ENCODE data around the gene DEAF1.
A peak's percentile ranks its signal among the peaks of the same experiment; 100 is the strongest.

DEAF1 gene

DNA sequence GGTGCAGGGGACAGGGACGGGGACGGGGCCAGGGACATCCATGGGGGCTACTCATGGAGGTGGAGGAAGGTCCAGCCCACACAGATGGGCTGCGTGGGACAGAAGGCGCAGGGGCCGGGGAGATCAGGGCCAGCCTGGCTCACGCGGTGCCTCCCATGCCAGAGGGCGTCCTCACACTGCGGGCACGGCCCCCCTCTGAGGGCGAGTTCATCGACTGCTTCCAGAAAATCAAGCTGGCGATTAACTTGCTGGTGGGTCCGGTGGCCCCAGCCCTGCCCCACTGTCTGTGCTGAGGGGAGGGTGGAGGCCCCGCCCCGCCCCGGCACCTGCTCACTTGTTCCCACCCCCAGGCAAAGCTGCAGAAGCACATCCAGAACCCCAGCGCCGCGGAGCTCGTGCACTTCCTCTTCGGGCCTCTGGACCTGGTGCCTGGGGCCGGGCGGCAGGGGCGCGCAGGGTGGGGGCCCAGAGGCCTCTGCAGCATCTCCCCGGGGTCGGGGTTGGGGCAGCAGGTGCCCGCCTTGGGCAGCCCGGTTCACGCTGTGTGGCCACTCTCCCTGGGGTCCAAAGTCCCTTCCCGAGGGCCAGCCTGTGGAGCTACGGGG, 26.8 kb upstream of the DEAF1 start:
- peak; percentile 41 to 53 for DNase-seq

DNA sequence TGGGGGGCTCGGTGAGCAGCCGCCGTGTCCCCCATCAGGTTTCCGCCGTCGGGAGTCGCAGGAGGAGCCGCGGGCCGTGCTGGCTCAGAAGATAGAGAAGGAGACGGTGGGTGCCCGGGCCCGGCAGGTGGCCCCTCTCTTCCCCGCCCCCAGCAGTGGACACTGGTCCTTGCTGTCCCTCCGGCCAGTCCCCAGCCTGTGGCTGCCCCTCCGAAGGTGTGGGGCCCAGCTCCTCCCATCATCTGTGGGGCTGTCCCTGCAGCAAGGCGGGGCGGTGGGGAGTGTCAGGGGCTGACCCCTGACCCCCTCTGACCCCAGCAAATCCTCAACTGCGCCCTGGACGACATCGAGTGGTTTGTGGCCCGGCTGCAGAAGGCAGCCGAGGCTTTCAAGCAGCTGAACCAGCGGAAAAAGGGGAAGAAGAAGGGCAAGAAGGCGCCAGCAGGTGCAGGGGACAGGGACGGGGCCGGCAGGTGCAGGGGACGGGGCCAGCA, 26.3 kb upstream of the DEAF1 start:
- DNase-seq = no peak

GRCh38 chr11:720642-721246, 25.7 kb upstream of the DEAF1 start:
- no peak for DNase-seq

- no peak for DNase-seq
Observed at GRCh38 chr11:720017-720641, 25.1 kb upstream of the DEAF1 start.

DNA sequence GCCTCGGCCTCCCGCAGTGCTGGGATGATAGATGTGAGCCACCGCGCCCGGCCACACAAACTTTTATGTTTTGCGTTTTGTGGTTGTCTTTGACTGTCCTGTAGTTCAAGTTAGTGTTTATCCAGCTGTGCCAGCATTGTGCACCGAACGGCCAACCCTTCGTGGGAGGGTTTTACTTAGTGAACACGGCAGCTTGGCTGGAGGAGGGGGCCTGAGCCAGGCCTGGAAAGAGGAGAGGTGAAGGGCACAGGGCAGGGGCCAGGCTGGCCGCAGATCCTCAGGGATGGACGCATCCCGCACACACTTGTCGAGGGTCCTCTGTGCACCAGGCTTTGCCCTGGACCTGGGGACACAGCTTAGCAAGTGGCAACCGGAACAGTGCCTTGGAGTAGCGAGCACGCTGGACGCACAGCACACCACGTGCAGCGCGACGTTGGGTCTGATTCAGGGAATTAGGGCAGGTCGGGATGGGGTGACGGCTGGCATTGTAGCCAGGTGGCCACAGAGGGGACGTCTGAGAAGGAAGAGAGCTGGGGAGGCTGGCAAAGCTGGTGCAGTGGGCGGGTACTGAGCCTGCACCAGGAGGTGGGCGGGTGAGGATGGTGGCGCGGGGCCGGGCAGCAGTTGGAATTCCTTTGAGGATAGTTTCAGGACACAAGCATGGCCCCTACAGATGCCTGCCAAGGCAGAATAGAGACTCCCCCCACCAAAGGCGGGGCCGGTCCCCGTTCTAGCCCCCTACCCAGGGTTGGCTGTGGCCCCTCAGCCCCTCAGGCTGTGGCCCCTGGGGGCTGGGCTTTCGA, 24.4 kb upstream of the DEAF1 start:
- no peak for DNase-seq

- DNase-seq = no peak
Observed at GRCh38 chr11:714436-714835, 19.4 kb upstream of the DEAF1 start.

GRCh38 chr11:709109-709997, 14.3 kb upstream of the DEAF1 start:
- DNase-seq = no peak

DNA sequence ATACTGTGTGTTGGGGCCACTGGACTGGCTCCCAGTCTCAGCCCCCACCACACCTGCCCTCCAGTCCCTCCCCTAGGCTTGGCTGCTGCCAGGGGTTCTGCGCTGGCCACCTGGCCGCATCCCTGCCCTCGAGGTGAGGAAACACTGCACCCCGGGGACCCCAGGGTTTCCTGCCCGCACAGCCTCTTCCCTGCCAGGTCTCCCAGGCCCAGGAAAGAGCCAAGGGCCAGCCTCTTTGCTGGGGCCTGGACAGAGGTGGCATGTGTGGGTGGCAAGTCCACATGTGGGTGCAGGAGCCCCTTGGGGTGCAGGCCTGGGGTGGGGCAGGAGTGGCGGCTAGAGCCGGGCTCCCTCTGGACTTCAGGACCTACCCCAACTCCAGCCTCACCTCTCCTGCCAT, 13.5 kb upstream of the DEAF1 start:
- DNase-seq = no peak

GRCh38 chr11:707817-708420, 12.9 kb upstream of the DEAF1 start:
- no peak for DNase-seq

GRCh38 chr11:706957-707816, 12.2 kb upstream of the DEAF1 start:
- no peak for DNase-seq

GRCh38 chr11:706439-706956, 11.5 kb upstream of the DEAF1 start:
- no peak for DNase-seq

DNA sequence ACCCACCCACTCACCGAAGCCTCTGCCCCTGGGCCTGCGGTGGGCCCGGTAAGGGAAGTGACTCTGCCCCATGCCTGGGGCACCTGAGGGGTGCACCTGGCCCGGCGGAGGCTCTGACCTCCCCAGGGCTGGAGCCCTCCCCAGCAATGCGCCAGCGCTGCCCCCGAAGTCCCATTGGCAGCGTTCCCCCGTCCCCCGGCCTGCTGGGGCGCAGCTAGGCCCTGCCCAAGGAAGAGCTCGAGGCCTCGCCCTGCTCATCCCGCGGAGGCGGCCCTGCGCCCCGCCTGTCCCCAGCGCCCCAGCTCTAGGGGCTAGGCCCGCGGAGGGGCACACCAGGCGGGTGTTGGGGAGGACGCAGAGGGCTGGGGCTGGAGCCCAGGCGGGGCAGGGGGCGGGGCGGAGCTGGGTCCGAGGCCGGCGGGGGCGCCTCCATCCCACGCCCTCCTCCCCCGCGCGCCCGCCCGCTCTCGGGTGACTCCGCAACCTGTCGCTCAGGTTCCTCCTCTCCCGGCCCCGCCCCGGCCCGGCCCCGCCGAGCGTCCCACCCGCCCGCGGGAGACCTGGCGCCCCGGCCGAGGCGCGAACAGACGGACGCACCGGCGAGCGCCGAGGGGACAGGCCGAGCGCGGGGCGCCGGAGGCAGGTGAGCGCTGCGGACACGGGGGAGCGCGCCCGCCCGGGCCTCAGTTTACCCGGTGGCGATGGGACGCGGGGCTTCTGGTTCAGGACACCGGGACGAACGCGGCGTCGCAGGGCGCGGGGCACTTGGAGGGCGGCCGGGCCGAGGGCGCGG, 10.8 kb upstream of the DEAF1 start, which contains the start of gene EPS8L2:
Gene EPS8L2 (plus strand): TSS at position 586 of the 793 bp plus-strand sequence. CDS start 3,177 bp downstream, outside the sequence.
- no peak for DNase-seq

DNA sequence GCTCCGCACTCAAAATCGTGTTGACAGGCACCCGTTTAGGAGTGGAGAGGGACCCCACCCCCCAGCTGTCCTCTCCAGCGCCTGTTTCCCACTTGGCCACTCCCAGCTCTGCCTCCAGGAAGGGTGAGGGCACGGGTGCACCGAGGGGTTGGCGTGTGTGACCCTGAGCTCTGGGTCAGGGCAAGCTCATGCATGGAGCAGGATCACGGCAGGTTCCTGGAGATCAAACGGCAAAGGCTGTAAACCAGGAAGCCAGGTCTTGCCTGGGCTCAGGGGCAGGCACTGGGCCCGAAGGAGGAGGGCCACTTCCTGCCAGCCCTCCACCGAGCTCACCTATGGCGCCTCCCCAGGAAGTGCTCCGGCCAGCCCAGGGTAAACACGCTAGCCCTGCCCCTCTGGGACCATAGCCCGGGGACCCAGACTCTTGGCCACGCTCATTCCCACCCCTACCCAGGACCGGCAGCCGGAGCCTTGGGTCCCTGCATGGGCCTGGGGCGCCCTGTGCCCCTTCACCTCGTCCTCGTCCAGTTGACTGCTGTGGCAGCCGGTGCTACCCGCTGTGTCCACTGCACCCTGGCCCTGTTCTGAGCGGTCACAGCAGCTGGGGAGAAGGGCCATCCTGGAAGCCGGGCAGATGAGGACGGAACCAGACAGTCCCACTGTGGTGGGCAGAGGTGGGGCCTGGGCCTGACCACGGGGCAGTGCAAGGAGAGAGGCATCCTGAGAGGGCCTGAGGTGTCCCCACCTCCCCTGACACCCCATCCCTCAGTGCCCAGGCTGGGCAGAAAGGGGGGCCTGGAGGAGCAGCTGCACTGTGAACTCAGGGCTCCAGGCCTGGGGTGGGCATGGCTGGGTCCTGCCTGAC, 10.0 kb upstream of the DEAF1 start:
- no peak for DNase-seq

DNA sequence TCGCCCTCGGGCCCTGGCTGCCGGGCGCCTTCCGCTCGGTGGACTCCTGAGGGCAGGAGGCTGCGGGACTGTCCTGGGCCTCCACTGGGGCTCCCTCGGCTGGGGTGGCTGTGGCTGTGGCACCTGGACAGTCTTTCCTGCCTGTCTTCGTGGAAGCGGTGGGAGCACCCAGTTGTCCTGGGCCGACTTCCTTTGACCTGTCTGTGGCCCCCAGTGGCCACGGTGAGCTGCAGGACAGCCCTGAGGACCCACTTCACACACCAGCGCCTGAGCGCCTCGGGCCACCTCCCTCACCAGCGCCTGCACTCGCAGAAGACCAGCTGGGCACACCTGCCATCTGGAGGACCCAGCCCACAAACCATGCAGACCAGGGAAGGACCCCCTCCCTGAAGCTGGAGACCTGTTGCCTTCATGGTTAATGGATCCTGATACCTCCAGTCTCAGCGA, 9.2 kb upstream of the DEAF1 start:
- no peak for DNase-seq

DNA sequence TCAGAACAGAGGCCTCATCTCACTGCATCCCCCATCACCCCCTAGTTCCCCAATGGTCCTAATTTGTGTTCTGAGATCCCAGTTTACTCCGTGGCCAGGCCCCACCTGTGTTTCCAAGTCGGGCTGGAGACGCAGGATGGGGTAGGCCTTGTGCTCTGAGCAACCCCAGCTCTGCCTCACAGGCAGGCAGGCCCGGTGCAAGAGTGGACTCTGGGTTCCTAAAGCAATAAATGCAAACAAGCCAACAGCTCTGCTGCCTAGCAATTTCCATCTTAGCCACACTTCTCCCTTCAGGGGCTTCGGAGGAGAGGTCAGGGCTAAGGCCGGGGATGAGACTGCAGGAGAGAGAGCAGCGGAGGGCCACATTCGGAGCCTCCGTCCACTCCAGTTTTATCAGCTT, 8.5 kb upstream of the DEAF1 start:
- no peak for DNase-seq

DNA sequence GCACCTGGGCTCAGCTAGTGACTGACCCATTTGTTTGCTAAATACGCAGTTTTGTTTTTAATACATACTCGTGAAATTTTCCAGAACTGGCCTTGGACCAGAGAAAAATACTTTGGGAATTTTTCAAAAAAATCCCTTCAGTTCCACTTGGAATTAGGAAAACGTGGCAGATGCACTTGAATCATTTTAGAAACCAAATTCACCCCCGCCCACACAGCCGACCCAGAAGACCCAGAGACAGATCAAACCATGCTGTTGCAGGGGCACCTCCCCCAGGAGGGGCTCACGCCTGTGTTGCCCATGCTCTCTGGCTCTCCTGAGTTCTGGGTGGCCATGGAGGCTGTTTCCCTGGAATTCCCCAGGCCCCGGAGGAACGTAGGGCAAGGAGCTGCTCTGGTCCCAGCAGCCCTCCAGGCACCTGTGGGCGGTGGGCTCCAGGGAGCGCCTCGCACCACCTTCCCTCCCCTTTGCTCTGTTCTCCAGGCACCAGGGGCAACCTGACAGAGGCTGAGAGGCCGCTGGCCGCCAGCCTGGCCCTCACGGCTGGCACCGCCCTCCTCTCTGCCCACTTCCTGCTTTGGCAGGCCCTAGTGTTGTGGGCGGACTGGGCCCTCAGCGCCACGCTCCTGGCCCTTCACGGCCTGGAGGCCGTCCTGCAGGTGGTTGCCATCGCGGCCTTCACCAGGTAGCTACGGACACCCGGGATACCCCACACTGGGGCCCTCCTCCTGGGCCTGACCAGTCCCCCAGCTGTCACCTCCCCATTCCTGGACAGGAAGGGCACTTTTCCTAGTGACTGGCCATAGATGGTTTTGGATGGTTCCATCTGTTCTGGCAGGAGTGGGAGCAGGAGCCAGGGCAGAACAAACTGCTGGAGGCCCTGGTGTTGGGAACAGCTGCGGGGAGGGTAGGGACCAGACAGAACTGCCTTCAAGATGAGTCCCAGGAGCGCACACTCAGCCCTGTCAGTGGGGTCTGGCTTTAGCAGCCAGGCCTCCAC, 7.7 kb upstream of the DEAF1 start:
- DNase-seq = no peak

DNA sequence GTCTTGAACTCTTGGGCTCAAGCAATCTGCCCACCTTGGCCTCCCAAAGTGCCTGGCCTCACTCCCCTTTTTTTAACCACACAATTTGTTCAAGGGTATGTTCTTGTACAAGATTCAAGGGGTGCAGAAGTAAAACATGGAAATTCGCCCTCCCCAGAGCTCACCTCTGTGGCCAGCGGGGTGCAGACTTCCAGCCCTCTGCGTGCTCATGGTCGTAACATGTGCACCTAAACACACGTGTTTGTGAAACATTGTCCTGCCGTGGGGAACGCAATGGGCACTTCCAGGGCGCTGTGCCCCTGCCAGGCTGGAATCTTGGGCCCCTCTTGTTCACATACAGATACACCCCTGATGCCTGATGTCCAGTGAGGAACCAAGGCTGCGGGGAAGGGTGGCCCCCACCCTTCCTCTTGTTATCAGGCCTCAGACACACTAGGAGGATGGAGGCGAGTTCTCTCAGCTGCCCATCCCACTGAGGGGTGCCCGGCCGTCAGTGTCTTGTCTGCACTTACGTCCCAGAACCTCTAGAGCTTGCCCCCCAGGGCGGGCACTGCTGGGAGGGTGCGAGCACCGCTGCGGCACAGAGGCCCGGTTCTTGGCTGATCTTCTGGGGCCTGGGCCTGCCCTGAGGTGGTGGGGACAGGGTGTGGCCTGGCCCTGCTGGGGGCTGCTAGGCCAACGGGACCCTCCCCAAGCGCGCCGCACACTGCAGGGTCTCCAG, 6.9 kb upstream of the DEAF1 start:
- DNase-seq = no peak
